A549 (cell line): Measurements from ENCODE around the gene CLPTM1. TPM values are rescaled to one million over a fixed set of nuclear protein-coding genes. Genes with fewer than 3 reads are reported as not detected.

Experiments
- ATAC-seq, 2 experiments: fragments of 200-7000 bp in 1 of 2; fragments of >200 bp in 1 of 2; cut with Nextera tagmentation in 1 of 2; cut with Tn5 transposase in 1 of 2; 3 replicates each; pipeline versions ENCODE4 v1.8.0 to v1.9.1; 2018 to 2020; ENCODE audit warnings: mild to moderate bottlenecking in 1 of 2, moderate library complexity in 1 of 2
- CTCF ChIA-PET: fragments of 300-600 bp; sonication (Branson Sonifier 250); formaldehyde crosslinking; extraction: SDS; loops from one replicate; lab custom pipeline; 2021; ENCODE audit warnings: antibody characterized with exemption, inconsistent platforms; lab: Yijun Ruan, JAX
- POLR2A ChIA-PET: fragments of 350-600 bp; formaldehyde crosslinking; extraction: SDS; loops from one replicate; lab custom pipeline; 2021; ENCODE audit warnings: antibody characterized with exemption, inconsistent platforms; lab: Yijun Ruan, JAX
- DNase-seq, 2 experiments: peaks; one replicate each; pipeline versions ENCODE4 v3.0.0 to v3.0.0-alpha.2; 2011 to 2016; ENCODE audit warnings: low read depth in 1 of 2, low spot score in 1 of 2
- FAIRE-seq: peaks from 2 replicates; lab custom pipeline; 2011; peaks lifted over from hg19 to GRCh38; lab: Jason Lieb, UNC
- H3K27ac ChIP-seq, 2 experiments: fragments of >200 bp; sonication (Bioruptor Twin); formaldehyde crosslinking; 3 replicates each; pipeline ENCODE4 v1.5.1; 2016 to 2017
- H3K4me1 ChIP-seq: fragments of >200 bp; sonication (Bioruptor Twin); formaldehyde crosslinking; 3 replicates; pipeline ENCODE4 v1.6.1; 2016
- H3K4me2 ChIP-seq: fragments of >200 bp; sonication (Bioruptor Twin); formaldehyde crosslinking; 3 replicates; pipeline ENCODE4 v1.6.1; 2016
- H3K4me3 ChIP-seq: fragments of >200 bp; sonication (Bioruptor Twin); formaldehyde crosslinking; 3 replicates; pipeline ENCODE4 v1.5.1; 2016
- H3K9me3 ChIP-seq: fragments of >200 bp; sonication (Bioruptor Twin); formaldehyde crosslinking; 3 replicates; pipeline ENCODE4 v1.6.1; 2016
- BCL3 ChIP-seq: fragments of >200 bp; sonication (Bioruptor Twin); formaldehyde crosslinking; IDR thresholded peaks from 3 replicates; pipeline ENCODE4 v1.6.1; 2016
- CBX2 ChIP-seq: fragments of 200-600 bp; sonication (generic); IDR thresholded peaks from 2 replicates; pipeline ENCODE4 v1.6.1; 2016; ENCODE audit warnings: low read depth, mild to moderate bottlenecking, borderline replicate concordance
- CBX8 ChIP-seq: fragments of 200-600 bp; sonication (generic); IDR thresholded peaks from 2 replicates; pipeline ENCODE4 v1.6.1; 2016
- CEBPB ChIP-seq, 2 experiments: fragments of >200 bp in 1 of 2; sonication (Bioruptor Twin) in 1 of 2; formaldehyde crosslinking in 1 of 2; IDR thresholded peaks; 2 replicates each; pipeline ENCODE4 v1.6.1; 2012 to 2016
- CHD4 ChIP-seq: fragments of 200-600 bp; sonication (generic); IDR thresholded peaks from 2 replicates; pipeline ENCODE4 v1.6.1; 2016; ENCODE audit warnings: antibody characterized with exemption, mild to moderate bottlenecking, borderline replicate concordance
- GATA3 ChIP-seq: IDR thresholded peaks from 2 replicates; pipeline ENCODE4 v1.6.1; 2012; ENCODE audit warnings: borderline replicate concordance
- HEYL ChIP-seq: fragments of 250-450 bp; sonication (Bioruptor Pico); IDR thresholded peaks from 2 replicates; pipeline ENCODE4 v1.8.0; 2021; ENCODE audit warnings: mild to moderate bottlenecking, moderate library complexity
- HOXA7 ChIP-seq: fragments of 250-450 bp; sonication (Bioruptor Pico); IDR thresholded peaks from 2 replicates; pipeline ENCODE4 v1.5.0; 2020; ENCODE audit warnings: mild to moderate bottlenecking, moderate library complexity
- JUN ChIP-seq, 2 experiments: fragments of >200 bp; sonication (Bioruptor Twin); formaldehyde crosslinking; IDR thresholded peaks; 2 replicates in 1 of 2; 3 replicates in 1 of 2; pipeline ENCODE4 v1.6.1; 2016 to 2017
- JUNB ChIP-seq: fragments of >200 bp; sonication (Bioruptor Twin); formaldehyde crosslinking; IDR thresholded peaks from 2 replicates; pipeline ENCODE4 v1.6.1; 2016
- KDM5A ChIP-seq: fragments of 200-600 bp; sonication (generic); IDR thresholded peaks from 2 replicates; pipeline ENCODE4 v1.6.1; 2016; ENCODE audit warnings: antibody characterized with exemption, mild to moderate bottlenecking
- MAFK ChIP-seq: fragments of 450-650 bp; IDR thresholded peaks from 2 replicates; pipeline ENCODE4 v1.6.1; 2014; ENCODE audit not compliant: partially characterized antibody
- MAX ChIP-seq: IDR thresholded peaks from 2 replicates; pipeline ENCODE4 v1.6.1; 2012
- MYC ChIP-seq: IDR thresholded peaks from 2 replicates; pipeline ENCODE4 v1.6.1; 2012; ENCODE audit warnings: mild to moderate bottlenecking, inconsistent platforms, low read length, improper control_type of control experiment, borderline replicate concordance
- NFE2L2 ChIP-seq: fragments of 150-350 bp; conservative IDR thresholded peaks from 2 replicates; pipeline ENCODE4 v1.6.1; 2014; ENCODE audit warnings: low read length
- NR3C1 ChIP-seq: fragments of >200 bp; sonication (Bioruptor Twin); formaldehyde crosslinking; IDR thresholded peaks from 3 replicates; pipeline ENCODE4 v1.6.1; 2017
- RCOR1 ChIP-seq: fragments of 150-350 bp; IDR thresholded peaks from 2 replicates; pipeline ENCODE4 v1.6.1; 2014; ENCODE audit warnings: antibody characterized with exemption, low read length, low read depth
- RFX5 ChIP-seq: fragments of 450-650 bp; IDR thresholded peaks from 2 replicates; pipeline ENCODE4 v1.7.1; 2014; ENCODE audit warnings: antibody characterized with exemption, mild to moderate bottlenecking, moderate library complexity
- TP53 ChIP-seq: fragments of 250-450 bp; sonication (Bioruptor Pico); IDR thresholded peaks from 2 replicates; pipeline ENCODE4 v1.5.0; 2021; ENCODE audit warnings: mild to moderate bottlenecking, moderate library complexity
- WGBS: methylation state at CpG from one replicate; pipeline ENCODE4 v1.1.6; 2017; ENCODE audit errors: missing lambda C conversion rate; 5-methylcytosine and 5-hydroxymethylcytosine counted together
- polyA plus RNA-seq, 4 experiments: library from polyadenylated mRNA; depleted of rRNA in 3 of 4; stranded (reverse); fragments of >200 nt; fragmentation: RNase III in 1 of 4; extraction: RNeasy Plus Mini Kit Qiagen cat#74134 plus additional on column Dnase treatment in 1 of 4; gene quantifications; 2 replicates in 3 of 4; 3 replicates in 1 of 4; pipeline ENCODE4 v1.2.3, GENCODE V29; 2011 to 2017
- TF ChIP-seq, protein P1 (sequence below): fragments of 150-350 bp; IDR thresholded peaks from 2 replicates; pipeline ENCODE4 v1.6.1; 2014; ENCODE audit warnings: low read depth, mild to moderate bottlenecking, low read length
- TF ChIP-seq, protein P2 (sequence below): fragments of >200 bp; sonication (Bioruptor Twin); formaldehyde crosslinking; IDR thresholded peaks from 2 replicates; pipeline ENCODE4 v1.6.1; 2016
- TF ChIP-seq, protein P3 (sequence below): fragments of 250-450 bp; sonication (Bioruptor Pico); IDR thresholded peaks from 2 replicates; pipeline ENCODE4 v1.5.0; 2021; ENCODE audit warnings: mild to moderate bottlenecking, moderate library complexity, borderline replicate concordance
- TF ChIP-seq, protein P4 (sequence below): fragments of 250-450 bp; sonication (Bioruptor Pico); IDR thresholded peaks from 2 replicates; pipeline ENCODE4 v1.5.0; 2020; ENCODE audit warnings: low read depth, mild to moderate bottlenecking, moderate library complexity
- TF ChIP-seq, protein P5 (sequence below): IDR thresholded peaks from 2 replicates; pipeline ENCODE4 v1.6.1; 2012

CLPTM1 gene
- polyA plus RNA-seq, 2 of the 4 experiments (the other 2 are of a cell fraction): 99.3 to 188 TPM

- TF ChIP-seq BCL3: no peak
Measured at GRCh38 chr19:44927746-44928145, 27.4 kb upstream of the CLPTM1 start (continued).

GRCh38 chr19:44930088-44930487 is 25.1 kb upstream of the CLPTM1 start:
- FAIRE-seq: no peak
- POLR2A ChIA-PET: no interaction called here
- CTCF ChIA-PET: interaction anchor here (0.7 to 1.9 kb wide), 3 partner anchors 21 to 34 kb away, joined by 3 to 8 read pairs (median 5); no protein-coding TSS in a partner anchor
- Histone ChIP-seq H3K4me1 (peaks cover 7% of the 10 kb centered on the region; the same call in 1 of the 3 replicates), H3K27ac (no peak overlapping the region), H3K4me3 (no peak overlapping the region), H3K4me2 (no peak overlapping the region), H3K9me3 (no peaks in the 10 kb centered on the region)
- ATAC-seq: no peak
- no peak for DNase-seq
- WGBS: 79% methylated on average over 7 of the region's 7 CpGs
- no peak for TF ChIP-seq CBX2
- no peak for TF ChIP-seq MAFK
- no peak for TF ChIP-seq RFX5
- TF ChIP-seq NR3C1: no peak
- TF ChIP-seq MAX: no peak
- no peak for TF ChIP-seq JUN (IDR thresholded peaks at IDR 0.05)
- TF ChIP-seq, protein P1, sequence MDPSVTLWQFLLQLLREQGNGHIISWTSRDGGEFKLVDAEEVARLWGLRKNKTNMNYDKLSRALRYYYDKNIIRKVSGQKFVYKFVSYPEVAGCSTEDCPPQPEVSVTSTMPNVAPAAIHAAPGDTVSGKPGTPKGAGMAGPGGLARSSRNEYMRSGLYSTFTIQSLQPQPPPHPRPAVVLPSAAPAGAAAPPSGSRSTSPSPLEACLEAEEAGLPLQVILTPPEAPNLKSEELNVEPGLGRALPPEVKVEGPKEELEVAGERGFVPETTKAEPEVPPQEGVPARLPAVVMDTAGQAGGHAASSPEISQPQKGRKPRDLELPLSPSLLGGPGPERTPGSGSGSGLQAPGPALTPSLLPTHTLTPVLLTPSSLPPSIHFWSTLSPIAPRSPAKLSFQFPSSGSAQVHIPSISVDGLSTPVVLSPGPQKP: no peak
- TF ChIP-seq HEYL (CRISPR knock-in tag): no peak
- no peak for TF ChIP-seq CBX8
- TF ChIP-seq, protein P2, sequence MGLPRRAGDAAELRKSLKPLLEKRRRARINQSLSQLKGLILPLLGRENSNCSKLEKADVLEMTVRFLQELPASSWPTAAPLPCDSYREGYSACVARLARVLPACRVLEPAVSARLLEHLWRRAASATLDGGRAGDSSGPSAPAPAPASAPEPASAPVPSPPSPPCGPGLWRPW: no peak
- TF ChIP-seq NFE2L2: no peak

DNA sequence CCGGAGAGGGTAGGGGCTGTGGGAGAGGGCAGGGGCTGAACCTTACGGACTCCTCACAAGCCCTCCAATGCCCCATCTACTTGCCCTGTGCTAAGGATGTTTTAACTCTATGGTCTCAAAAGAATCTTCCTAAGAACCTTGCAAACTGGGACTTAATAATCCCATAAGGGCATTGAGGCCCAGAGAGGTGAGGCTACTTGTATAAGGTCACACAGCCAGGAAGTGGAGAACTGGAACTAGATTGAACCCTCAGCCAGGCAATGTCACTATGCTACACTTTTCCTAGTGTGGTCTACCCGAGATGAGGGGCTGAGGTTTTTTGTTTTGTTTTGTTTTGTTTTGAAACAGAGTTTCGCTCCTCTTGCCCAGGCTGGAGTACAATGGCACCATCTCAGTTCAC is 23.6 kb upstream of the CLPTM1 start:
- ChIA-PET CTCF (interaction anchor here (0.6 to 1.6 kb wide), 4 partner anchors 10 to 24 kb away, joined by 3 to 8 read pairs (median 4); no protein-coding TSS in a partner anchor), POLR2A (no interaction called here)
- H3K9me3 ChIP-seq: no peaks in the 10 kb centered on the region
- no peak for DNase-seq
- 75% methylated on average over 4 of the region's 4 CpGs for WGBS
- H3K4me1 ChIP-seq: peaks cover 7% of the 10 kb centered on the region; the same call in 1 of the 3 replicates
- no peak overlapping the region for H3K4me3 ChIP-seq
- no peak overlapping the region for H3K27ac ChIP-seq
- no peak overlapping the region for H3K4me2 ChIP-seq
- ATAC-seq: no peak
- FAIRE-seq: no peak
- TF ChIP-seq, protein P2: no peak
- TF ChIP-seq, protein P1: no peak
- TF ChIP-seq GATA3: no peak
- TF ChIP-seq MYC: no peak
- no peak for TF ChIP-seq RCOR1
- TF ChIP-seq CEBPB (IDR thresholded peaks at IDR 0.05): no peak
- TF ChIP-seq MAFK: no peak
- TF ChIP-seq TP53: no peak
- TF ChIP-seq, protein P3, sequence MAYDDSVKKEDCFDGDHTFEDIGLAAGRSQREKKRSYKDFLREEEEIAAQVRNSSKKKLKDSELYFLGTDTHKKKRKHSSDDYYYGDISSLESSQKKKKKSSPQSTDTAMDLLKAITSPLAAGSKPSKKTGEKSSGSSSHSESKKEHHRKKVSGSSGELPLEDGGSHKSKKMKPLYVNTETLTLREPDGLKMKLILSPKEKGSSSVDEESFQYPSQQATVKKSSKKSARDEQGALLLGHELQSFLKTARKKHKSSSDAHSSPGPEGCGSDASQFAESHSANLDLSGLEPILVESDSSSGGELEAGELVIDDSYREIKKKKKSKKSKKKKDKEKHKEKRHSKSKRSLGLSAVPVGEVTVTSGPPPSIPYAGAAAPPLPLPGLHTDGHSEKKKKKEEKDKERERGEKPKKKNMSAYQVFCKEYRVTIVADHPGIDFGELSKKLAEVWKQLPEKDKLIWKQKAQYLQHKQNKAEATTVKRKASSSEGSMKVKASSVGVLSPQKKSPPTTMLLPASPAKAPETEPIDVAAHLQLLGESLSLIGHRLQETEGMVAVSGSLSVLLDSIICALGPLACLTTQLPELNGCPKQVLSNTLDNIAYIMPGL (CRISPR knock-in tag): no peak
- TF ChIP-seq, protein P4, sequence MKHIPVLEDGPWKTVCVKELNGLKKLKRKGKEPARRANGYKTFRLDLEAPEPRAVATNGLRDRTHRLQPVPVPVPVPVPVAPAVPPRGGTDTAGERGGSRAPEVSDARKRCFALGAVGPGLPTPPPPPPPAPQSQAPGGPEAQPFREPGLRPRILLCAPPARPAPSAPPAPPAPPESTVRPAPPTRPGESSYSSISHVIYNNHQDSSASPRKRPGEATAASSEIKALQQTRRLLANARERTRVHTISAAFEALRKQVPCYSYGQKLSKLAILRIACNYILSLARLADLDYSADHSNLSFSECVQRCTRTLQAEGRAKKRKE: no peak
- TF ChIP-seq, protein P5, sequence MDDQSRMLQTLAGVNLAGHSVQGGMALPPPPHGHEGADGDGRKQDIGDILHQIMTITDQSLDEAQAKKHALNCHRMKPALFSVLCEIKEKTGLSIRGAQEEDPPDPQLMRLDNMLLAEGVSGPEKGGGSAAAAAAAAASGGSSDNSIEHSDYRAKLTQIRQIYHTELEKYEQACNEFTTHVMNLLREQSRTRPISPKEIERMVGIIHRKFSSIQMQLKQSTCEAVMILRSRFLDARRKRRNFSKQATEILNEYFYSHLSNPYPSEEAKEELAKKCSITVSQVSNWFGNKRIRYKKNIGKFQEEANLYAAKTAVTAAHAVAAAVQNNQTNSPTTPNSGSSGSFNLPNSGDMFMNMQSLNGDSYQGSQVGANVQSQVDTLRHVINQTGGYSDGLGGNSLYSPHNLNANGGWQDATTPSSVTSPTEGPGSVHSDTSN: no peak
- TF ChIP-seq KDM5A: no peak
- no peak for TF ChIP-seq JUNB
- no peak for TF ChIP-seq CHD4
- no peak for TF ChIP-seq HOXA7 (CRISPR knock-in tag)
